COLO668 (cell line): ENCODE results near the gene IPCEF1.
"Not testable (repeated sequence)": the region's sequence is repeated elsewhere in the genome, so short reads cannot be mapped to it uniquely, and the experiment has no call there.

Source experiments
- DNase-seq: peaks from one replicate; lab custom pipeline; 2025; ENCODE audit not compliant: unreplicated experiment; lab: John Stamatoyannopoulos, UW

The IPCEF1 gene

GRCh38 chr6:154337406-154338005 is 19.1 kb downstream of the IPCEF1 start:
- no peak for DNase-seq

- not testable (repeated sequence) for DNase-seq
Measured at GRCh38 chr6:154334147-154334546, 22.5 kb downstream of the IPCEF1 start.

GRCh38 chr6:154331750-154332149 is 24.9 kb downstream of the IPCEF1 start:
- DNase-seq = no peak

GRCh38 chr6:154329350-154330170 is 27.0 kb downstream of the IPCEF1 start:
- DNase-seq = no peak

- DNase-seq = not testable (repeated sequence)
Measured at GRCh38 chr6:154327313-154327712, 29.3 kb downstream of the IPCEF1 start.

GRCh38 chr6:154325142-154325541 is 31.5 kb downstream of the IPCEF1 start:
- DNase-seq = no peak

- DNase-seq = no peak
Measured at GRCh38 chr6:154320181-154320580, 36.4 kb downstream of the IPCEF1 start.

GRCh38 chr6:154319231-154319858 is 37.3 kb downstream of the IPCEF1 start:
- DNase-seq = no peak

GRCh38 chr6:154318721-154319120 is 37.9 kb downstream of the IPCEF1 start:
- no peak for DNase-seq

- no peak for DNase-seq
Measured at GRCh38 chr6:154316131-154316530, 40.5 kb downstream of the IPCEF1 start.

- DNase-seq = no peak
Measured at GRCh38 chr6:154314084-154314483, 42.5 kb downstream of the IPCEF1 start.

GRCh38 chr6:154308986-154309385 is 47.6 kb downstream of the IPCEF1 start:
- no peak for DNase-seq

GRCh38 chr6:154307696-154308425 is 48.7 kb downstream of the IPCEF1 start:
- no peak for DNase-seq

GRCh38 chr6:154307147-154307546 is 49.5 kb downstream of the IPCEF1 start:
- not testable (repeated sequence) for DNase-seq

GRCh38 chr6:154306696-154307095 is 49.9 kb downstream of the IPCEF1 start:
- DNase-seq = no peak

GRCh38 chr6:154304191-154304590 is 52.4 kb downstream of the IPCEF1 start:
- DNase-seq = no peak

- not testable (repeated sequence) for DNase-seq
Measured at GRCh38 chr6:154303642-154304041, 53.0 kb downstream of the IPCEF1 start.

- no peak for DNase-seq
Measured at GRCh38 chr6:154301839-154302752, 54.5 kb downstream of the IPCEF1 start.

GRCh38 chr6:154301086-154301625 is 55.4 kb downstream of the IPCEF1 start:
- DNase-seq = no peak

- DNase-seq = no peak
Measured at GRCh38 chr6:154298297-154298696, 58.3 kb downstream of the IPCEF1 start.
